GM21619 (cell line): ENCODE data around the gene RMI1.
A peak's percentile ranks its signal among the peaks of the same experiment; 100 is the strongest.

Experiments used
- ATAC-seq: cut with Tn5 transposase; IDR thresholded peaks from one replicate; pipeline ENCODE4 v1.9.1; 2021; ENCODE audit not compliant: unreplicated experiment

RMI1 gene

DNA sequence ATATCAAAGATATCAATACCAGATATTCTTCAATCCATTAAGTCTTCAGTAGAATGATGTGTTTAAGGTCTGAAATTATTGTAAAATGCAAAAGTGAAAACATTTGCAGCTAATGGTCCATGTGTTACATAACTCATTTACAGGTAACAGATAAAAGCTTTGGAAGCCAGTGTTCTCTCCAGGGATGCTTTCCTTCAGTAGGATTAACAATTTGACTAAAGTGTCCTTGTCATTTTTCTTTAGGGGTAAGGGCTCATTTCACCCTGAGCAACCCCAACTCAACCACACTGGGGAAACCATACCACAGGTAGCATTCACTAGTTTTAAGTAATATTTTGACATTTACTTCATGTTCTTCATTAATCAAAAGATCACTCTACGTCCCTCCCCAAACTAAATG, 13.5 kb upstream of the RMI1 start:
- ATAC-seq, result no peak

DNA sequence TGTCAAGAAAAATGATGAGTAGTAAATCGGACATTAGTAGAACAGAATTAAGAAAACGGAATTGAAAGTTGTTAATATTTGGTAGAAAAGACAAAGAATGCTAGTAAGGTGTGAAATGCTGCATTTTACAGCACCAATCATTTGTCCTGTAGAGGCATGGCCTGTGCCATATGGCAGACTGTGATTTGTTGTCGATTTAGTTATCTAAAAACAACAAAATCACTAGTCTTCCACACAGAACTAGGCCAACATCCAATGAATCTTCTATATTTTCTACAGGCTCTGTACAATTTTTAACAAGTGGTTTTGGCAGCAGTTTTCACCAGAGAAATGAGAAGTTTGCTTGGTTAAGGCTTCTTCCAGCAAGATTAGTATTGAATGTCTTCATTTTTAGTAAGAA, 11.0 kb upstream of the RMI1 start:
- ATAC-seq, result no peak

DNA sequence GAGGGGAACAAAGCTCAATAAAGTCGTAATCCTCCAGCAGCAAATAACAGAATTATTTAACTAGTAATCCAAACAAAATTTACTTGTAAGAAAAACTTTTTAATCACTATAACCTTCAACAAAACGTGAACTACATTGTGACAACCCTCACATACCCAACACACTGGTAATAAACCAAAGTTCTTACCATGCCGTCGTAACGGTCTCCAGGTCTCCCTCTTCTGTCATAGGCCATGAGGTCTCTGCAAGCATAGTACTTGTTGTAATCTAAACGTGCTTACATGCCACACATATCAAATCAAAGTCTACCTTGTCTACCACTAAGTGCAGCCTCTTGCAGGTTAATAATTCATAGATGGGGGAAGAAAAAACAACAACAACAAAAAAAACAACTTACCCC, 9.1 kb upstream of the RMI1 start:
- no peak for ATAC-seq

DNA sequence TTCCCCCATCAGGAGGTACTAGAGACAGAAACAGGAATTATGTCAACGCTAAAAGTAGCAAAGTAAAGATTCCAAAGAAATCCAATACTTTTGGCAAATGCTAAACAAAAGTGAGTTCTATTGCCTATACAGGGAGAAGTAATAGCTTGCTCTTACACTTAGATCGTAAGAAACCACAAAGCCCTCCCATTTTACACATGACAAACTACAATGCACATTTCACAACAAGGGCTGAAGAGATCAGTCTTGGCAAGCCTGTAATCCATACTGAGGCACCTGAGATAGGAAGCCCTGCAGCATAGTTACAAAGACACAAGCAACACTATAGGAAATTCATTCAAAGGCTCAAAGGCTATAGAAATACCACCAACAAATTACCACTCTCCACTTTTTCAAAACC, 8.3 kb upstream of the RMI1 start:
- ATAC-seq, result no peak

DNA sequence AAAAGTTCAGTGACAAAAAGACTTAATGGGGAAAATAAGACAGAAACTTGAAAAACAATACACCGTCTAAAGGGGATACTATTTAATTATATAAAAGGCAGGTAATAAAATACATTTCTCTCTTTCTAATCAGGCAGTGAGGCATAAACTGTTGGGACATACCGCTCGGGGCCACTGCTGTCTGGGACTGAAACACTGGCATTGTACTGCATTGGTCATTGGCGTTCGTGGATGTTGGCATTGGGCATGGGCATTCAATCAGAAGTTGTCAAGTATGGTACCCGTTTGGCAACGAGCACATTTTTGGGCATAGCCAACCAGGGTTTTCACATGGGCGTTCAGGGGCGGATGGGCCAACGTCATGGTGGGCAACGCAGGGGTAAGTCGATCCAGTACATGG, 5.3 kb upstream of the RMI1 start:
- no peak for ATAC-seq

DNA sequence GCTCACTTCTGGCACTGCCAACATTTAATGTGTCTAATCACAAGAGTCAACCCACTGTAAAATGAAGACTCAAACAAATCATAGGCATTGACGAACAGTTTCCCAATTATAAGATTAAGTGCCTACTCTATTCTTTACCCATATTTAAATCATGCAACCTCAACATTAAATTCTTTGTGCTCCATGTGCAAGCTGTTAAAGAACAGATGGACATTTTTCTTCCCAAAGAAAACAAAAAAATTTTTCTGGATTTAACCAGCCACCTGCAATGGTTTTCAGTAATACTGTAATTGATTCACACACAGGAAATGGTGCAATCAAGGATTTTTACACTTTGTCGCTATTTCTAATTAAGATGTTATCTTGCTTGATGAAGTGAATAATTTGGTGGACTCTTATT, 4.2 kb upstream of the RMI1 start:
- ATAC-seq, result no peak

DNA sequence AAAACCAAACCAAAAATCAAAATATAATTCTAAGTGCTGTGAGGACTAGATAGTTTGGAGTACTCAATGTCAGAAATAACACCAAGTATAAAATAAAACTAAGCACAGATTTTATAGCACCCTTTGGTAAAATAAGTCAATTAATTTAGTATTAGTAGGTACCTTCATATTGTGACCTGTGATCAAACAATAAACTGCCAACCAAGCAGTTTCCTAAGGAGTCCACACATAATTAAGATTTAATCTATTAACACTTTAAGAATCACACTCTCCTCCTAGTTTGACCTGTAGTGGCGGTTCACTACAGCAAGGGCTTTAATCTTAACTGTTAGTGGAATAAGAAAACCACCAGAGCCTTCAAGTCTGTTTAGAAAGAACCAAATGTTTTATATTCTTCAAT, 3.4 kb upstream of the RMI1 start:
- ATAC-seq, result no peak

DNA sequence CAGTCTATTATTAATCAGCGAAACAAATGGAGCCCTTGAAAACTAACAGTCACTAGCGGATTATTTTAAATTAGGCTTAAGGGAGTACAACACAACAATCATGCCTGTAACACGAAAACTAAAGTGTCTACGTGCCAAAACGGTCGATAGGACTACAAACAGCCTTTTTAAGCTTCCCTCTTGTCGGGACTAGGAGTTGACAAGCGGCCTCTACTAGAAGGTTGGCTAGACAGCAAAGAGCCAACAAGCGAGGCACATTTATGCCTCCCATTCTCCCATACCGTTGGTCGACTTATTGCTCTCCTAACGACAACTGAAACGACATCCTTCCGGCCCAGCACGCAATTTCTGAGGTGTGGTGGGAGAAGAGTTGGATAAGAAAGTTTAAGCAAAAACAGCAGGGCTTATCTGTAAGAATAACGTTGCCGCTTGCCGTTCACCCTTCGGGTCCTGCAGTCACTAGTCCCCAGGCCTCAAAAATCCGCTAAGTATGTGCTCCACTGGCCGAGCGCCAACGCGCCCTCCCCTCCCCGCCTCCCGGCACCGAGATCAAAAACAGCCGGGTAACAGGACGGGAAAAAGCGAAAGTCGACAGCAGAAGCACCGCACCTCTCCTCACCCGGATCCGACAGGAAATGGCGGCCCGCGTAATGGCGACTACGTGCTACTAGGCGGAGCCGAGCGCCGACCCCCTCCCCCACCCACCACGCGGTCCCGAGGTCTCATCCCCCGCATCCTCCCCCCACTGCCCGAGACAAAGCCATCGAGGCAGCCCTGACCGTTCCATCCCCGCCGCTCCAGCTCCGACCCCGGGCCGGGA, 1.4 kb upstream of the RMI1 start:
- ATAC-seq, result peak; percentile 27

DNA sequence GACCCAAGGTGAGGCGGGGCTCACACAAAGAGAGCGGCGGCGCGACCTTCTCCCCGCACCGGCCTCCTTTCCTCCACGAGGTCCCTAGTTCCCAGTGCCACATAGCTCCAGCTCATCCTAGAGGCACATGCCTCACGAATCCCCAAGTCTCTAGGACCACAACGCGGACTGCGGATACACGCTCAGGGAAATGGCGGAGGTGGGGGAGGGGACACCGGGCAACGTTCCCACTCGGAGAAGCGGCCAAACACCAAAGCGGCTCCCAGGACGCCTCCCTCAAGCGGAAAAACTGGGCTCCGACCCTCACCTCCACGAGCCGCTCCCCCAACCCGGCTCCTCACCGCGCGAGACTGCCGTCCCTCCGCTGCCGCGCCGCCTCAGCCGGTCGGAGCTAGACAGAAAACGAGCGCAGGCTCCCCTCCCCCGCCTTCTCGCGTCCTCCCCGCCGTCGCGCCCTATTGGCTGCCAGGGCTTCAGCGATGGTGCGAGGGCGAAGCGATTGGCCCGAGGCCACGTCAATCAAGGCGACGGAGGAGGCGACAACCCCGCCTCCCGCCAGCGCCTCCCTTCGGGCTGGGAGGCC, 702 bp upstream of the RMI1 start, which contains the start of gene HNRNPK:
TSS of gene HNRNPK (minus strand) at position 404 of the 583 bp plus-strand sequence. CDS start 1,963 bp downstream, outside the sequence.
- peak; percentile 80 for ATAC-seq

DNA sequence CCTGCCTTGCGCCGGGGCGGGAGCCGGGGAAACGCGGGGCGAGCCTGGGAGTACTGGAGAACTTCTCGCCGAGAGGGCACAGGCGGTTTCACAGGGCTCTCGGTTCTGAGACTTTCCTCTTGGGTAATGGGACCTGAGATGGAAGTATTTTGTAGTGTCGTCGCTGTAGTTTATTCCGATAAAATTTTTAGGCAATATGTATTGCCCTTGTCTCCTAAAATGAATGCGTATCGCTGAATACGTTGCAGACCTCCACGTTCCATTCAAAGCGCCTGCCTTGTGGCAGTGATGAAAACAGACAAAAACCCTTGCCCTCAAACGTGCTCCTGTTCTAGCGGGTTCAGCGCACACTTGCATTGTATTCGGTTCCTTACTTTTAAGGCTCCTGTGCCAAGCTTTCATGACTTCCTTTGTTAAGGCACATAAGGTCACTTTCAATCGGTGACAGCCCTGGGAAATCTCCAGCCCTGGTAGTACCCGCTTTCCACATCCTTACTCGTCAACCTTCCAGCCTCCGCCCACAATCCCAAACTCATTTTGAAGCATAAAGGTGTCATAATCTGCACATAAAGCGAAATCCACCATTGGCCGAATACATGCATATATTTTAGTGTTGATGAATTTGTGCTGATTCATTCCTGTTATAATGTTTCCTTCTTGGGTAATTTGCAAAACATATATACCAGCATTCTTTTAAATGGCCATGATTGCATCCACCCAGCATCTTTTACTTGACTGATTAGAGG, 694 bp downstream of the RMI1 start:
- ATAC-seq, result no peak

DNA sequence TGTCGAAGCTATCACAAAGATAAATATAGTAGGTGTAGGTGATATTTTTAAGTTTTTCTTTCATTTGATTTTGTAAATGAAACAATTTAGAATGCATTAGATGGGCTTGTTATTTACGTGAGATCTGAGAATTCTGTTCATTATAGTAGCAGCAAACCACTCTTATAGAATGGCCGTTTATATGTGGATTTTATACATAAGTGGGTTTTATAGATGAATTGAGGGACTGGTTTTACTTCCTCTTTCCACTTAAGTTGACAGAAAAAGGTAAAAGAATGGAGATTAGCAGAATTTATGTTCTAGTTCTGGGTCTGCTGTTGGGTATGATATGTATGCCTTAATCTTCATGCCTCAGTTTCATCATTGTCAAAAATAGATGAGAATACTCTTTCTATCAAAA, 5.6 kb downstream of the RMI1 start:
- ATAC-seq, result no peak

DNA sequence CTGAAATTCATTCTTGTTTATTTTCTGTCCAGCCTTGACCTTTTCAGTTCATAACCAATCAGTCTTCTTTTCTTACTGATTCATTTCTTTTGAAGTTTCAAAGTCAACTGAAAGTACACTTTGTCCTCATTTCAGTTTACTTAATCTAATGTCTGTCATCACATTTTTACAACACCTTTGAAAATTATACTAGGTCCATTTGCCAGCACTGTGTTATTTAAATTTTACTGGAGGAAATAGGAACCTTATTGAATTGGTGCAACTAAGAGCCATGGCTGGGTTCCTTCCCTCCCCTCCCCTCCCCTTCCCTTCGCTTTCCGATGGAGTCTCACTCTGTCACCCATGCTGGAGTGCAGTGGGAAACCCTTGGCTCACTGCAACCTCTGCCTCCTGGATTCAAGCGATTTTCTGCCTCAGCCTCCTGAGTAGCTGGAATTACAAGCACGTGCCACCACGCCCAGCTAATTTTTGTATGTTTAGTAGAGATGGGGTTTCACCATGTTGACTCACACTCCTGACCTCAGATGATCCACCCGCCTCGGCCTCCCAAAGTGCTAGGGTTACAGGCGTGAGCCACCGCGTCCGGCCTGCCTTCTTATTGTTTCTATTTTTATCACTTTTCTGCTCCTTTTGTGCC, 6.3 kb downstream of the RMI1 start:
- ATAC-seq, result no peak

DNA sequence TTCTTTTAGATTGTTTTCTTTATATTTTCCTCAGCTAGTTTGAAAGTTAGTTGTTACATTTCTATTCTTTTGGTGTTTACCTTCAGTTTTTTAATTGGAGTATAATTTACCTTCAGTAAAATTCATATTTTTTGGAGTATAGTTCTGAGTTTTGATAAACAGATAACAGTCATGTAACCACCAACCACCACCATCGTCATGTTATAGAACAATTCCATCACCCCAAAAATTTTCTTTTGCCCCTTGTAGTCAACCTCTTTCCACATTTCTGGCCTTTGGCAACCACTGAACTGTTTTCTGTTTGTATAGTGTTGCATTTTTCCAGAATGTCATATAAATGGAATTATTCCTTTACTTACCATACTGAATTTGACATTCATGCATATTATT, 6.8 kb downstream of the RMI1 start:
- ATAC-seq, result no peak

DNA sequence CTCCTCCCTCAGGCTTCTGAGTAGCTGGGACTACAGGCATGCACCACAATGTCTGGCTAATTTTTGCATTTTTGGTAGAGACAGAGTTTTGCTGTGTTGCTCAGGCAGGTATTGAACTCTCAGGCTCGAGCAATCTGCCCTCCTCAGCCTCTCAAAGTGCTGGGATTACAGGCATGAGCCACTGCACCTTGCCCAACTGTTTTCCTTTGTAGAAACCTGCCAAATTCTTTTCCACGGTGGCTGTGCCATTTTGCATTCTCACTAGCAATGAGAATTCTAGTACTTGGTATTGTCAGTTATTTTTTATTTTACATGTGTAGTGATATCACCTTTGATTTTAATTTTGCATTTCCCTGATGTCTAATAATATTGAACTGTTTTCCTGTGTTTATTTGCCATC, 7.8 kb downstream of the RMI1 start:
- ATAC-seq, result no peak

DNA sequence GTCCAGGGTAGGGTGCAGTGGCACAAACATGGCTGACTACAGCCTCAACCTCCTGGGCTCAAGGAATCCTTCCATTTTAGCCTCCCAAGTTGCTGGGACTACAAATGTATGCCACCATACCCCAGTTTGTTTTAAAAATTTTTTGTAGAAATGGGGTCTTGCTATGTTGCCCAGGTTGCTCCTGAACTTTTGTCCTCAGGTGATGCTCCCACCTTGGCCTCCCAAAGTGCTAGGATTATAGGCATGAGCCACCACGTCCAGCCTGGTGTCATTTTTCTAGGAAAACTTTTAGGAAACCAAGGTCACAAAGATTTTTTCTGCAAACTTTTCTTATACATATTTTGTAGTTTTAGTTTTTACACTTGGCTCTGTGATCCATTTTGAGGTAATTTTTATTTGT, 10.8 kb downstream of the RMI1 start:
- no peak for ATAC-seq

DNA sequence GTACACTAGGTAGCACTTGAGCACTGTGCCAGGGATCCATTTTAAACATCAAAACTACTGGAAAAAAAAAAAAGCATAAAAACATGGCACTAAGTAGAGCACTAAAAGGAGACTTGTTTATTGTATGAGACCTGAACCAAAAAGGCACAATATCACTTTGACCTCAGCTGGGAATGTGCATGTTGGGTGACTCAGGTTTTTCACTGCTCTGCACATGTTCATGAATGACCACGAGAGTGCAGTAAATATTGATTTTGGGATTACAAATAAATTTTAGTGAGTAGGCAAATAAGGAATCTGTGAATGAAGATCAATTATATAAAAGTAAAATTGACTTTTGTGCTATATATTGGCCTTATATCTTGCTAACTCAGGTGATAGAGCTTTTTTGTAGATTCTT, 11.8 kb downstream of the RMI1 start:
- ATAC-seq, result no peak

DNA sequence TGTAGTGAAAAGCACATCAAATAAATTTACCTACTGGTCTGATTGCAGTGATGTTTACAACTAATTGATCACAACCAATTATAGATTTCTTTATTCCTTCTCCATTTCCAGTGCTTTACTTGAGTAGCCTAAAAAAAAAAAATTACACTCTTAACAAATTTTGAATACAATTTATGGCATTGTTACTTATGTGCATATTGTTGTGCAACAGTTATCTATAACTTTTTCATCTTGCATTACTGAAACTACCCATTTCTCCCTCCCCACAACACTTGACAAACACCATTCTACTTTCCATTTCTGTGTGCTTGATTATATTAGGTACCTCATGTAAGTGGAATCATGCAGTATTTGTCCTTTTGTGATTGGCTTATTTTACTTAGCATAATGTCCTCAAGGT, 12.3 kb downstream of the RMI1 start:
- no peak for ATAC-seq

DNA sequence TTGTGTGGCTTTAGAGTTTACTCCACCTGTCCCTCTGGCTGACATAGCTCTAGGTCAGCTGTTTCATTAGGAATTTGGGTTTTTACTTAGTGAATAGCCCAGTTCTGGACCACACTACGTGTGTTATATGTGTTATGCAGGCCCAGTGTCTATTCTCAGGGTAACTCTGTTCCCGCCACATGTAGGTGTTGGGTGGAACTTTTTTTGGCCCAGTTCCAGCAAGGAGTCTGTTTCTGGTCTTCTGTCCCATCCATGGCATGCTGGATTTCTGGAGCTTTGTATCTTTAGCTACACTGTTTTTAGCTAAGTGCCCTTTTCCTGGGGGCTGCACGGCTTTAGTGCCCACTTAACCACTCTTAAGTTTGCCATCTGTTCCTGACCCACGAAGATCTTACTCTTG, 15.5 kb downstream of the RMI1 start:
- no peak for ATAC-seq

DNA sequence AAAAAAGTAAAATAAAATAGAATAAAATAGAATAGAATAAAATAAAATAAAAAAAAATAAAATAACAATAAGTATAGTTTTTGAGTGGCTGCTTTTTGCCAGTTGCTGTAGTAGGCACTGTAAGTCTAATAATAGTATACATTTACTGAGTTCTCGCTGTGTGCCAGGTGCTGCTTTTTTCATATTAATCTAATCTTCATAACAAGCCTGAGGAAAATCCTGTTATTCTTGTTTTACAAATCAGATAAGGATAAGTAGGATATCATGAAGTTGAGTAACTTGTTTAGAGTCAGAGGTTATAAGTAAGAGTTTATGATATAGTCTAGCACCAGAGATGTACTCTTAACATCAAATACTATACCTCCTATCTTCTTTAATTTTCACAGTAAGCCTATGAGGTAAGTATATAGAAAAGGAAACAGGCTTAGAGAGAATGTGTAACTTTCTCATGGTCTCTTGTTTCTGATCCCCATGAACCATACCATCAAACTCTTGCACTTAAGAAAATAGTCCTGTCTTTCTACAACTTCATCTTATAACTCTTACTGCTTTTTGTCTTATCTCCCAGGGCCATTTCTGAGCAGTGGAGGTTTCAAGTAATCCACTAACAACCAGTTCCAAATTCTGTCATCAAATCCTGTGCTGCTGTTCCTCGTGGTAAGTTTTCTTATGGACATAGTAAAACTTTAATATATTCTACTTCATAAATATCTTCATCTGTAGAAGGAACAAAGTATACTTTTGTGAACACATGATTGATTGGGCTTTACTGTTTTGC, 18.7 kb downstream of the RMI1 start:
- no peak for ATAC-seq

DNA sequence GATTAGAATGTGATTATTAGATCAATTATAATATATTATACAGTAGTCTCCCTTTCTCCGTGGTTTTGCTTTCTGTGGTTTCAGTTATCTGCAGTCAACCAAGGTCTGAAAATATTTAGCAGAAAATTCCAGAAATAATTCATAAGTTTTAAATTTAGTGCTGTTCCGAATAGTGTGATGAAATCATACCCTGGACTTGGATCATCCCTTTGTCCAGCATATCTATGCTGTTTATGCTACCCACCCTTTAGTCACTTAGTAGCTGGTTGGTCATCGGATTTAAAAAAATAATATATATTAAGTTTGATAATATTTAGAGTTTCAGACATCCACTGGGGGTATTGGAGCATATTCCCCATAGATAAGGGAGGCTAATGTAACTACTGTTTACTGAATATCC, 19.6 kb downstream of the RMI1 start:
- no peak for ATAC-seq

DNA sequence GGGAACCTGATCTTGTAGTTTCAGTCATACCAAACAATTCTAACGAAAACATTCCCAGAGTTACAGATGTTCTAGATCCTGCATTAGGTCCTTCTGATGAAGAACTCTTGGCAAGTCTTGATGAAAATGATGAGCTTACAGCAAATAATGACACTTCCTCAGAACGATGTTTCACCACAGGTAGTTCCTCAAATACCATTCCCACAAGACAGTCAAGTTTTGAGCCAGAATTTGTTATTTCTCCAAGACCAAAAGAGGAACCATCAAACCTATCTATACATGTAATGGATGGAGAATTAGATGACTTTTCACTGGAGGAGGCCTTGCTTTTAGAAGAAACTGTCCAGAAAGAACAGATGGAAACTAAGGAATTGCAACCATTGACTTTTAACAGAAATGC, 21.0 kb downstream of the RMI1 start:
- ATAC-seq, result no peak
